ENCODE data around the gene GALC.

Gene GALC

DNA sequence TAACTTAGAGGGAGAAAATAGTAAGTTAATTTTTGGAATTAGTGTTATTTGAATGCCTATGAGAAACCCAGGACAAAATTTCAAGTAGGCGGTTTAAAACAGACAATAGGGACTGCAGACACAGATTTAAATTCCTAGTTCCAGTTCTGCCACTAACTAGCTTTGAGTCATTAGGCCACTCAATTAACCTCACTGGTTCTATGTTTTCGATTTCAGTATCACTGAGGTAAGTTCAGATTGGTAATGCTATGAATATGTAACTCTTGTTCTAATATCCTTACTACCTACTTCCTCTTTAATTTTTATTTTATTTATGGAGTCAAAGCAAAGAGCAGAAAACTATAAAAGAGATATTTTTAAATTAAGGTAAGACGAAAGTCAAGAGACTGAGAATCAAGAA is 52.6 kb downstream of the GALC start:
- no peak overlapping the region for H3K4me2 ChIP-seq (ENCODE audit: low read length)
- H3K27me3 ChIP-seq (ENCODE audit: control insufficient read depth, low read length) = no peaks in the 10 kb centered on the region
- H3K4me3 ChIP-seq (ENCODE audit: low read length) = no peak overlapping the region
- H3K4me1 ChIP-seq (ENCODE audit: control insufficient read depth, low read length) = no peaks in the 10 kb centered on the region
- H3F3A ChIP-seq (ENCODE audit: control insufficient read depth, insufficient read depth) = no peaks in the 10 kb centered on the region
- H4K20me1 ChIP-seq (ENCODE audit: control insufficient read depth, insufficient read depth, low read depth, low read length) = no peaks in the 10 kb centered on the region
- H3K9me3 ChIP-seq (ENCODE audit: control insufficient read depth, insufficient read depth, low read length) = no peaks in the 10 kb centered on the region
- TF ChIP-seq EZH2phosphoT487 (IDR thresholded peaks at IDR 0.05; ENCODE audit: borderline replicate concordance, low read length) = no peak
- TF ChIP-seq, protein P1, sequence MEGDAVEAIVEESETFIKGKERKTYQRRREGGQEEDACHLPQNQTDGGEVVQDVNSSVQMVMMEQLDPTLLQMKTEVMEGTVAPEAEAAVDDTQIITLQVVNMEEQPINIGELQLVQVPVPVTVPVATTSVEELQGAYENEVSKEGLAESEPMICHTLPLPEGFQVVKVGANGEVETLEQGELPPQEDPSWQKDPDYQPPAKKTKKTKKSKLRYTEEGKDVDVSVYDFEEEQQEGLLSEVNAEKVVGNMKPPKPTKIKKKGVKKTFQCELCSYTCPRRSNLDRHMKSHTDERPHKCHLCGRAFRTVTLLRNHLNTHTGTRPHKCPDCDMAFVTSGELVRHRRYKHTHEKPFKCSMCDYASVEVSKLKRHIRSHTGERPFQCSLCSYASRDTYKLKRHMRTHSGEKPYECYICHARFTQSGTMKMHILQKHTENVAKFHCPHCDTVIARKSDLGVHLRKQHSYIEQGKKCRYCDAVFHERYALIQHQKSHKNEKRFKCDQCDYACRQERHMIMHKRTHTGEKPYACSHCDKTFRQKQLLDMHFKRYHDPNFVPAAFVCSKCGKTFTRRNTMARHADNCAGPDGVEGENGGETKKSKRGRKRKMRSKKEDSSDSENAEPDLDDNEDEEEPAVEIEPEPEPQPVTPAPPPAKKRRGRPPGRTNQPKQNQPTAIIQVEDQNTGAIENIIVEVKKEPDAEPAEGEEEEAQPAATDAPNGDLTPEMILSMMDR (IDR thresholded peaks at IDR 0.05; ENCODE audit: low read depth, low read length, poor library complexity, severe bottlenecking) = no peak
- H3K36me3 ChIP-seq (ENCODE audit: control insufficient read depth, low read length) = no peaks in the 10 kb centered on the region
- H3K27ac ChIP-seq (ENCODE audit: low read depth, low read length) = no peak overlapping the region
- no peaks in the 10 kb centered on the region for H3K79me2 ChIP-seq (ENCODE audit: control insufficient read depth, low read length)
- no peaks in the 10 kb centered on the region for H3K9me2 ChIP-seq (replicated peaks; ENCODE audit: control insufficient read depth, low read length)

DNA sequence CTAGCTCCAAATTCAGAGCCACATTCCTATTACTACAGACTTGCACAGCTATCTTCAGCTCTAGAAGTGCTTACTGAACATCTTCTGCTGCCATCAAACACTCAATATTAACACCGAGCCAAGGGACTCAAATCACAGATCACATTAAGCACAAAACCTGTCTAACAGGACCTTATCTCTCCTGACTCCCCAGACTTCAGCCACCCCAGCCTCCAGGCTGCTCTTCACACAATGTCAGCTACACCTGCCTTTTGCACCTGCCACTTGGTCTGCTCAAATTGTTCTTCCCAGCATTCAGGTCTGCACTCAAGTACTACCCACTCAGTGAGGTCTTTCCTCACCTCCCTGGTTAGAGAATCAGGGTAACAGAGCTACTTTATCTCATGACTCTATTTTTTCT is 57.1 kb downstream of the GALC start:
- TF ChIP-seq EZH2phosphoT487 (IDR thresholded peaks at IDR 0.05; ENCODE audit: borderline replicate concordance, low read length) = no peak
- TF ChIP-seq, protein P1 (IDR thresholded peaks at IDR 0.05; ENCODE audit: low read depth, low read length, poor library complexity, severe bottlenecking) = no peak
- Histone ChIP-seq H3K9me3 (ENCODE audit: control insufficient read depth, insufficient read depth, low read length) (no peaks in the 10 kb centered on the region), H3K4me2 (ENCODE audit: low read length) (no peak overlapping the region), H3F3A (ENCODE audit: control insufficient read depth, insufficient read depth) (no peaks in the 10 kb centered on the region), H4K20me1 (ENCODE audit: control insufficient read depth, insufficient read depth, low read depth, low read length) (no peaks in the 10 kb centered on the region), H3K27me3 (ENCODE audit: control insufficient read depth, low read length) (no peaks in the 10 kb centered on the region), H3K79me2 (ENCODE audit: control insufficient read depth, low read length) (no peaks in the 10 kb centered on the region), H3K9me2 (replicated peaks; ENCODE audit: control insufficient read depth, low read length) (no peaks in the 10 kb centered on the region), H3K4me1 (ENCODE audit: control insufficient read depth, low read length) (no peaks in the 10 kb centered on the region), H3K27ac (ENCODE audit: low read depth, low read length) (no peak overlapping the region), H3K4me3 (ENCODE audit: low read length) (no peak overlapping the region), H3K36me3 (ENCODE audit: control insufficient read depth, low read length) (no peaks in the 10 kb centered on the region)

DNA sequence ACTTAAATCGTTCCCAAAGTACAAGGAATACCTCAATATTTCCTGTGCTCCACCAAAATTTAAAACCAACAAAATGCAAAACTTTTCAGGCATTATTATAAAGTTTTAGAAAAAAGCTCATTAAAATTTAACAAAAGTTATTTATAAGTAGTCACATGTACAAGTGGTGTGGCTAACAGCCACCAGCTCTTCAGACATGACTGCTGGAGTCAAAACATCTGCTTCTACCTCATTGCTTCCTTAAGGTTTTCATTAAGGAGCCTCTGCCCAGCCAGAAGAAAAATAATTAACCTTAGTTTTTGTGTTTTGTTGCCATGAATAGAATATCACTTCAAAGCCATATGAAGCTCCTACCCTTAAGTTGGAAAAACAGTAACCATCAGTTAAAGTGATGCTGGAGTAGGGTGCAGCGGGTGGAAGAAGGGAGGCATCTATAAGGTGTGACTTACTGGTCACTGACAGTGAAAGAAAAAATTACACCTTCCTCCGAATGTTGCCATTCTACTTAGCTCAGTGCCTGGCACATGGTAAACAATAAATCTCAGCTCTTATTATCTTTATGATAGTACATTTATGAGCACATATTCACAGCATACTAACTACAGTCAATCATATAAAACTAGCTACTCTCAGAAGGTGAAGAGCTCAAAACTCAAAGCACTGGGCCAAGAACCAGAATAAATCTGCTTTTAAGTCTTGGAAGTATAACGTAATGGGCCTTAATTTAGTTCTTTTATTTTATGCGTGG is 57.7 kb downstream of the GALC start:
- H3K9me2 ChIP-seq (replicated peaks; ENCODE audit: control insufficient read depth, low read length) = no peaks in the 10 kb centered on the region
- H4K20me1 ChIP-seq (ENCODE audit: control insufficient read depth, insufficient read depth, low read depth, low read length) = no peaks in the 10 kb centered on the region
- no peak overlapping the region for H3K4me2 ChIP-seq (ENCODE audit: low read length)
- H3K4me1 ChIP-seq (ENCODE audit: control insufficient read depth, low read length) = no peaks in the 10 kb centered on the region
- no peaks in the 10 kb centered on the region for H3K27me3 ChIP-seq (ENCODE audit: control insufficient read depth, low read length)
- H3K79me2 ChIP-seq (ENCODE audit: control insufficient read depth, low read length) = no peaks in the 10 kb centered on the region
- no peaks in the 10 kb centered on the region for H3K36me3 ChIP-seq (ENCODE audit: control insufficient read depth, low read length)
- H3K4me3 ChIP-seq (ENCODE audit: low read length) = no peak overlapping the region
- H3K27ac ChIP-seq (ENCODE audit: low read depth, low read length) = no peak overlapping the region
- no peaks in the 10 kb centered on the region for H3F3A ChIP-seq (ENCODE audit: control insufficient read depth, insufficient read depth)
- no peaks in the 10 kb centered on the region for H3K9me3 ChIP-seq (ENCODE audit: control insufficient read depth, insufficient read depth, low read length)
- TF ChIP-seq, protein P1 (IDR thresholded peaks at IDR 0.05; ENCODE audit: low read depth, low read length, poor library complexity, severe bottlenecking) = no peak
- no peak for TF ChIP-seq EZH2phosphoT487 (IDR thresholded peaks at IDR 0.05; ENCODE audit: borderline replicate concordance, low read length)

Data from DOHH2 (cell line).